A549 treated with CORT108297 at 1 μM for 4 hours (cell line): ENCODE measurements around the gene CCL8. TPM values are rescaled to one million over a fixed set of nuclear protein-coding genes. Genes with fewer than 3 reads are reported as not detected.

Experiments used
- total RNA-seq: library from RNA; stranded (reverse); fragments of 200-300 nt; extraction: Qiagen RNA extraction; gene quantifications from 5 replicates; pipeline ENCODE4 v1.2.3, GENCODE V29; 2022

The CCL8 gene
- total RNA-seq = not detected in 5 replicates

DNA sequence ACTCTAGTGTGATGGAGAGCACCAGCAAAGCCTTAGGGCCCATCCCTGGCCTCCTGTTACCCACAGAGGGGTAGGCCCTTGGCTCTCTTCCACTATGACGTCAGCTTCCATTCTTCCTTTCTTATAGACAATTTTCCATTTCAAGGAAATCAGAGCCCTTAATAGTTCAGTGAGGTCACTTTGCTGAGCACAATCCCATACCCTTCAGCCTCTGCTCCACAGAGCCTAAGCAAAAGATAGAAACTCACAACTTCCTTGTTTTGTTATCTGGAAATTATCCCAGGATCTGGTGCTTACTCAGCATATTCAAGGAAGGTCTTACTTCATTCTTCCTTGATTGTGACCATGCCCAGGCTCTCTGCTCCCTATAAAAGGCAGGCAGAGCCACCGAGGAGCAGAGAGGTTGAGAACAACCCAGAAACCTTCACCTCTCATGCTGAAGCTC is at the start of gene CCL8:
Gene CCL8 (plus strand): TSS at position 397 of the 445 bp plus-strand sequence. CDS start 67 bp downstream, outside the sequence.

GRCh38 chr17:34269969-34270368 is 49.3 kb upstream of the CCL8 start, which contains the start of gene CCL7:
Gene CCL7, plus strand, starts transcription at chr17:34270221. Its CDS starts 70 bp downstream, at chr17:34270291.

GRCh38 chr17:34285286-34285792 is 33.9 kb upstream of the CCL8 start, which contains the start of gene CCL11:
Gene CCL11, plus strand, starts transcription at chr17:34285742. Its CDS starts 67 bp downstream, at chr17:34285809.

DNA sequence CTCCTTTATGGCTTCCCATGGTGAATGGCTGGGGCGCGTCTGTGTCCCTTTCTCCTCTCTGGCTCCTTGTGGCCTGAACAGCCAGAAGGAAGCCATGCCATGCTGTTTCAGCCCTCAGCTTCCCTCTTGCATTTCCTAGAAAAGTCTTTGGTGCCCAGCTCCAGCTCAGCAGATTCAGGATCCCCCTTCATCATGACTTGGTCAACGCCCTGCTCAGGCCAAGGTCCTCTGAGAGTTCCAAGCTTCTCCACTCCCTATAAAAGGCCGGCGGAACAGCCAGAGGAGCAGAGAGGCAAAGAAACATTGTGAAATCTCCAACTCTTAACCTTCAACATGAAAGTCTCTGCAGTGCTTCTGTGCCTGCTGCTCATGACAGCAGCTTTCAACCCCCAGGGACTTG is 37.0 kb downstream of the CCL8 start, which contains the start of gene CCL13:
Gene CCL13 (plus strand): TSS at position 287 of the 400 bp plus-strand sequence. CDS start 47 bp downstream, at position 334.

GRCh38 chr17:34363183-34363661 is 44.0 kb downstream of the CCL8 start, which contains the start of gene CCL1:
Gene CCL1, minus strand, starts transcription at chr17:34363233. Its CDS starts 72 bp downstream, at chr17:34363161.

Other genes starting within 250 kb of the CCL8 start
- gene CCL2, start 64.2 kb upstream of the CCL8 start, total RNA-seq = 24.8 to 45.1 TPM (median 26.2 TPM) in 5 replicates
- gene CCL7, start 49.2 kb upstream of the CCL8 start, total RNA-seq = 0.12 to 0.24 TPM (median 0.16 TPM) in 5 replicates
- not detected in 5 replicates for gene CCL11, start 33.7 kb upstream of the CCL8 start, total RNA-seq
- gene CCL13, start 37.0 kb downstream of the CCL8 start, total RNA-seq = not detected in 5 replicates
- not detected in 5 replicates for gene CCL1, start 43.8 kb downstream of the CCL8 start, total RNA-seq